ENCODE data around the gene RPRML. TPM values are rescaled to one million over a fixed set of nuclear protein-coding genes. Genes with fewer than 3 reads are reported as not detected.

The RPRML gene
- total and polyA plus RNA-seq, 8 donors: not detected

- H3K27me3 ChIP-seq: no peaks in the 10 kb centered on the region
- peak overlapping the region in 1 of 2 donors; percentile 15 for H3K27ac ChIP-seq
- TF ChIP-seq CTCF (IDR thresholded peaks at IDR 0.05): no peak
Measured at GRCh38 chr17:46935658-46936266, 43.3 kb downstream of the RPRML start.

GRCh38 chr17:46931596-46931995 is 47.5 kb downstream of the RPRML start:
- Histone ChIP-seq H3K27me3 (no peaks in the 10 kb centered on the region), H3K27ac (no peak overlapping the region), H3K9me3 (no peaks in the 10 kb centered on the region), H3K4me3 (no peak overlapping the region), H3K4me1 (peaks cover 0 to 24% of the 10 kb centered on the region in 2 donors), H3K36me3 (peaks cover 0 to 83% of the 10 kb centered on the region in 2 donors)
- intact Hi-C loops (cut with DNase I): loop anchor here in 1 of 2 donors (10.0 kb wide), 1 partner anchor 87 kb away; no protein-coding TSS in a partner anchor
- ATAC-seq: no peak
- no peak for DNase-seq
- no peak for TF ChIP-seq CTCF (IDR thresholded peaks at IDR 0.05)

More at GRCh38 chr17:46935658-46936266, 43.3 kb downstream of the RPRML start:
- Histone ChIP-seq H3K36me3 (peaks cover 0 to 100% of the 10 kb centered on the region in 2 donors), H3K9me3 (no peaks in the 10 kb centered on the region), H3K4me3 (no peak overlapping the region), H3K4me1 (no peaks in the 10 kb centered on the region)
- DNase-seq (no peak), ATAC-seq (no peak)
- intact Hi-C loops (cut with DNase I): loop anchor here in 1 of 2 donors (10.0 kb wide), 1 partner anchor 91 kb away; no protein-coding TSS in a partner anchor

GRCh38 chr17:46930051-46930450 is 49.0 kb downstream of the RPRML start:
- no peak for ATAC-seq
- H3K27me3 ChIP-seq: no peaks in the 10 kb centered on the region
- intact Hi-C loops (cut with DNase I): loop anchor here in 1 of 2 donors (10.0 kb wide), 1 partner anchor 85 kb away; no protein-coding TSS in a partner anchor

DNA sequence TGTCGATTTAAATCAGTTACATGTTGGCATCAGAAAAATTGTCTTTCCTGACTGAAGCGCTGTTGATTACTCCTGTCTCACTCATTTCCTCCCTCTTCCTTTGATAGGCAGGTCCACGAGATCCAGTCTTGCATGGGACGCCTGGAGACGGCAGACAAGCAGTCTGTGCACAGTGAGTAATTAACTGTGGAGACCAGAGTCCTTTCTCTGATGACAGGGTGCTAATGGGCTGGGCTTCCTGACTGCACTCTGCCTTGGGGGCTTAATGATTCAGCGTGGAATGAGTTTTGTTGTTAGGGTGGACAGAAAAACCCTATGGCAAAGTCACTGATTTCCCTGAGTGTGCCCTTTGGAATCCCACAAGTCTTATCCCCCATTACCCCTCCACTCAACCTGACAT is 49.6 kb downstream of the RPRML start:
- peak overlapping the region in 1 of 2 donors; percentile 39 for H3K27ac ChIP-seq
- no peaks in the 10 kb centered on the region for H3K9me3 ChIP-seq
- H3K27me3 ChIP-seq: no peaks in the 10 kb centered on the region
- no peak for TF ChIP-seq CTCF (IDR thresholded peaks at IDR 0.05)
- no peak overlapping the region for H3K4me3 ChIP-seq
- H3K36me3 ChIP-seq: peaks cover 0 to 61% of the 10 kb centered on the region in 2 donors
- ATAC-seq (no peak), DNase-seq (no peak)
- intact Hi-C loops (cut with DNase I): no loop called here
- peaks cover under 1 to 45% of the 10 kb centered on the region in 2 donors for H3K4me1 ChIP-seq

More at GRCh38 chr17:46930051-46930450, 49.0 kb downstream of the RPRML start:
- Histone ChIP-seq H3K27ac (peak overlapping the region in 1 of 2 donors; percentile 39), H3K4me3 (no peak overlapping the region), H3K4me1 (peaks cover 0 to 39% of the 10 kb centered on the region in 2 donors), H3K36me3 (peaks cover 0 to 67% of the 10 kb centered on the region in 2 donors), H3K9me3 (no peaks in the 10 kb centered on the region)
- no peak for DNase-seq
- no peak for TF ChIP-seq CTCF (IDR thresholded peaks at IDR 0.05)

- intact Hi-C loops (cut with DNase I): no loop called here
- Histone ChIP-seq H3K9me3 (no peaks in the 10 kb centered on the region), H3K27me3 (no peaks in the 10 kb centered on the region), H3K4me1 (peaks cover 8 to 53% of the 10 kb centered on the region in 2 donors), H3K27ac (peak overlapping the region in 1 of 2 donors; percentile 37), H3K4me3 (no peak overlapping the region), H3K36me3 (peaks cover 0 to 53% of the 10 kb centered on the region in 2 donors)
- no peak for ATAC-seq
- TF ChIP-seq CTCF (IDR thresholded peaks at IDR 0.05): no peak
- no peak for DNase-seq
Measured at GRCh38 chr17:46928467-46929261, 50.4 kb downstream of the RPRML start.

All from left lung (tissue), 10 donors.